Mesendoderm (in vitro differentiated cells): ENCODE data around the gene ITPR2.
"Not testable (repeated sequence)": the region's sequence is repeated elsewhere in the genome, so short reads cannot be mapped to it uniquely, and the experiment has no call there.

ENCODE experiments used
- DNase-seq: peaks from one replicate; pipeline ENCODE4 v3.0.0; 2013
- H2AK5ac ChIP-seq: 2 replicates; pipeline ENCODE4 v1.6.1; 2013; ENCODE audit warnings: low read length, inconsistent platforms
- H2BK120ac ChIP-seq: 2 replicates; pipeline ENCODE4 v1.6.1; 2013; ENCODE audit warnings: low read depth, mild to moderate bottlenecking, low read length, moderate library complexity, mixed read lengths
- H2BK15ac ChIP-seq: replicated peaks from 2 replicates; pipeline ENCODE4 v1.6.1; 2013; ENCODE audit warnings: low read depth, mild to moderate bottlenecking, moderate library complexity
- H2BK5ac ChIP-seq: 2 replicates; pipeline ENCODE4 v1.6.1; 2013; ENCODE audit warnings: low read length, inconsistent platforms
- H3K18ac ChIP-seq: 2 replicates; pipeline ENCODE4 v1.6.1; 2013; ENCODE audit warnings: mild to moderate bottlenecking, low read length, mixed read lengths
- H3K23ac ChIP-seq: one replicate; pipeline ENCODE4 v1.6.1; 2013; ENCODE audit warnings: low read length
- H3K27ac ChIP-seq: 2 replicates; pipeline ENCODE4 v1.5.1; 2013; ENCODE audit warnings: low read depth, mild to moderate bottlenecking, inconsistent platforms, low read length, moderate library complexity
- H3K27me3 ChIP-seq: 2 replicates; pipeline ENCODE4 v1.6.1; 2013; ENCODE audit warnings: low read length, control low read depth, mild to moderate bottlenecking, inconsistent platforms; ENCODE audit not compliant: insufficient read depth, poor library complexity
- H3K36me3 ChIP-seq: 2 replicates; pipeline ENCODE4 v1.6.1; 2013; ENCODE audit warnings: low read length, inconsistent platforms; ENCODE audit not compliant: control insufficient read depth, insufficient read depth
- H3K4ac ChIP-seq: one replicate; pipeline ENCODE4 v1.6.1; 2013; ENCODE audit warnings: low read depth, mild to moderate bottlenecking, low read length, moderate library complexity
- H3K4me1 ChIP-seq: 2 replicates; pipeline ENCODE4 v1.6.1; 2013; ENCODE audit warnings: low read depth, low read length, inconsistent platforms; ENCODE audit not compliant: control insufficient read depth
- H3K4me2 ChIP-seq: 2 replicates; pipeline ENCODE4 v1.6.1; 2013; ENCODE audit warnings: low read length
- H3K4me3 ChIP-seq: 2 replicates; pipeline ENCODE4 v1.5.1; 2013; ENCODE audit warnings: mild to moderate bottlenecking, low read length
- H3K56ac ChIP-seq: one replicate; pipeline ENCODE4 v1.6.1; 2013; ENCODE audit warnings: low read length
- H3K79me1 ChIP-seq: 2 replicates; pipeline ENCODE4 v1.6.1; 2013; ENCODE audit warnings: low read length, inconsistent platforms
- H3K79me2 ChIP-seq: 2 replicates; pipeline ENCODE4 v1.6.1; 2013; ENCODE audit warnings: mild to moderate bottlenecking, low read length; ENCODE audit not compliant: control insufficient read depth, insufficient read depth
- H3K9ac ChIP-seq: 2 replicates; pipeline ENCODE4 v1.6.1; 2013; ENCODE audit warnings: low read length, inconsistent platforms
- H4K5ac ChIP-seq: one replicate; pipeline ENCODE4 v1.6.1; 2013; ENCODE audit warnings: low read length
- H4K8ac ChIP-seq: one replicate; pipeline ENCODE4 v1.6.1; 2013; ENCODE audit warnings: low read depth, mild to moderate bottlenecking, control low read depth, low read length, moderate library complexity
- WGBS: extraction: QIAGEN DNeasy Blood & Tissue Kit; methylation state at CpG from one replicate; pipeline ENCODE4 v1.1.7; 2013; ENCODE audit warnings: low lambda C conversion rate, missing lambda C conversion rate; ENCODE audit not compliant: insufficient coverage; ENCODE audit errors: extremely low coverage; 5-methylcytosine and 5-hydroxymethylcytosine counted together

The ITPR2 gene

DNA sequence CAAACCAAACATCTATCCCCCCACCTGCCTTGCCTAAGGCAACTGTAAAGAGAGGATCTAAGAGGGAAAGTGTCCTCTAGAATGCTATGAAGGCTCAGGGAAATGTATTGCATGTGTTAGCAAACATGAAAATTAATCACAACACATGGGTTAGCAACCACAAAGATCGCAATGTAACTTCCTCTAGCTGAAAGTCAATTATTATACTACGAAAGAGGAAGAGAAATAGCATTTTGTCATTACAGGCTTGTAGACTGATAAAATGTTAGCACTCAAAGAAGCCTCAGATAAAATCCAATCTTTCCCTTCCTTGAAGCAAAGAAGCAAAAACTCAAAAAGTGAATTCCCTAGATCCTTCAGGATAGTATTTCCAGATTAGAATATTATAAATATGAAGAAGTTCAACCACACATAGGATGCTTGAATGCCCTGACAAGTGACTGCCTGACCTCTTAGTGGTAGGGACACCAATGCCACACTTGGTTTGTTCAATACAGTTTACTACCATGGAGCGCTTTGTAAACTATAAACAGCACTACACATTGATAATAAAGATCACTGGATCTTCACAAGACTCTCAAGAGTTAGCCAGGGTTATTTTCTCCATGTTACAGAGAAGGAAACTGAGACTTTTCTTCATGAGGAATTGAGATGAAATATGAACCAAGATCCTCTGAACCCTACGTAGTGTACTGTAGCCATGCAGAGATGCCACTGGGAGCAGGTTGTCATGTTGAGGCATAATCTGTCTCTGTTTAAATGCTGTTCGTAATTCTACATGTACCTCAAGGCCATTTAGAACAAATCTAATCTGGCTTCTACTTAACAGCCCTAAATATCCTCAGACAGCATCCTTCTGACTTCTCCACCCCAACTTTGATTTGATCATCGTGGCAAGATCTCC lies 100.7 kb downstream of the ITPR2 start:
- Histone ChIP-seq H3K4me1 (no peaks in the 10 kb centered on the region), H2BK120ac (no peak overlapping the region), H3K27ac (no peak overlapping the region), H3K79me2 (no peaks in the 10 kb centered on the region), H3K56ac (no peak overlapping the region), H3K18ac (no peak overlapping the region), H3K4me2 (no peak overlapping the region), H3K4ac (no peak overlapping the region), H4K5ac (no peak overlapping the region), H3K9ac (no peak overlapping the region), H3K27me3 (no peaks in the 10 kb centered on the region), H3K4me3 (no peak overlapping the region), H2BK5ac (no peak overlapping the region), H3K36me3 (no peaks in the 10 kb centered on the region), H2AK5ac (no peak overlapping the region), H3K79me1 (no peaks in the 10 kb centered on the region), H4K8ac (no peak overlapping the region), H2BK15ac (no peak overlapping the region), H3K23ac (no peak overlapping the region)
- DNase-seq = no peak
- no CpG with 5 or more reads among the region's 6 CpGs for WGBS

DNA sequence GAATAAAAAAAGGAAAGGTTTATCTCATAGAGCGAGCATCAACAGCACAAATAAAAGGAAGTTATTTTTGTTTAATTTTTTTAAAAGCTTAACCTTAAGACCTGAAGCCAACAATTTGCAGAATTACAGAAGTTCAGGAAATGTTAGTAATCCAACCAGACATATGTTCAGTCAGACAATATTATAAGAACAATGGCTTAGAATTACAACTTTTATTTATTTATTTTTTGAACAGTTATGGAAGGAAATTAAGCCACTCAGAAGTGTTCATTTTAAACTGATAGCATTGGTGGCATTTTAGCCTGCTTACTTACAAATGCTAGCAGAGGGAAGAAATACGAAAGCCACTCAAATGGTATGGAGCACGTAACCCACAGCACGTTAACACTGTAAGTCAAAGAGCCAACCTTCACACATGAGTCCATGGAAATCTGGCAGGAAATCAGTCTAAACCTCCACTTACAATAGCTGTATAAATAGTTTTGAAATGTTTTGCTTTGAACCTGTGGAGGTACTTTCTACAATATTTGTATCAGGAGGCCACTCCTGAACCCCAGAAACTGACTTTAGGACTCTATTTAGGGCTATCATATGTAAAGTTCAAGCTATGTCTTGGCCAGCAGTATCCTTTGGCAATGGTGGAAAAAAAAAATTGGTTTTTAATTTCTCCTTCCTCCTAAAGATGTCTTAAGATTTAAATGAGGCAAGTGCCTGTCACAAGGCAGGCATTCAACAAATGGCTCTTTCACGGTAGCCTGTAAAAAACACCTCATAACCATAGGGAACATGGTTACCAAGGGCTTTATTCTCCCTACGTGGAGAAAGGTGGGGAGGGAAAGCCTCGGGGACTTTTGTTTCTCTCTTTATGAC lies 102.3 kb downstream of the ITPR2 start:
- H4K5ac ChIP-seq = no peak overlapping the region
- H3K79me1 ChIP-seq = no peaks in the 10 kb centered on the region
- no peak overlapping the region for H3K23ac ChIP-seq
- no CpG with 5 or more reads among the region's 7 CpGs for WGBS
- H2BK120ac ChIP-seq = no peak overlapping the region
- no peak overlapping the region for H3K18ac ChIP-seq
- no peak for DNase-seq
- no peaks in the 10 kb centered on the region for H3K36me3 ChIP-seq
- H3K79me2 ChIP-seq = no peaks in the 10 kb centered on the region
- no peak overlapping the region for H4K8ac ChIP-seq
- no peak overlapping the region for H2AK5ac ChIP-seq
- no peak overlapping the region for H3K9ac ChIP-seq
- H3K4me2 ChIP-seq = no peak overlapping the region
- no peak overlapping the region for H3K4ac ChIP-seq
- no peak overlapping the region for H3K56ac ChIP-seq
- H3K27me3 ChIP-seq = no peaks in the 10 kb centered on the region
- H2BK5ac ChIP-seq = no peak overlapping the region
- H3K4me3 ChIP-seq = no peak overlapping the region
- H3K27ac ChIP-seq = no peak overlapping the region
- no peak overlapping the region for H2BK15ac ChIP-seq
- no peaks in the 10 kb centered on the region for H3K4me1 ChIP-seq

DNA sequence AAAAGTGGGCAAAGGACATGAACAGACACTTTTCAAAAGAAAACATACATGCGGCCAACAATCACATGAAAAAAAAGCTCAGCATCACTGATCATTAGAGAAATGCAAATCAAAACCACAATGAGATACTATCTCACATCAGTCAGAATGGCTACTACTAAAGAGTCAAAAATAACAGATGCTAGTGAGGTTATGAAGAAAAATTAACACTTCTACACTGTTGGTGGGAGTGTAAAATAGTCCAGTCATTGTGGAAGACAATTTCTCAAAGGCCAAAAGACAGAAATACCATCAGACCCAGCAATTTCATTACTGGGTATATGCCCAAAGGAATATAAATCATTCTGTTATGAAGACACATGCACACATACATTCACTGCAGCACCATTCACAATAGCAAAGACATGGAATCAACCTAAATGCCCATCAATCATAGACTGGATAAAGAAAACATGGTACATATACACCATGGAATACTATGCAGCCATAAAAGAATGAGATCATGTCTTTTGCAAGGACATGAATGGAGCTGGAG lies 103.8 kb downstream of the ITPR2 start:
- H3K79me2 ChIP-seq, H3K36me3 ChIP-seq, DNase-seq, H3K56ac ChIP-seq, H3K4ac ChIP-seq, H3K4me2 ChIP-seq, H2BK15ac ChIP-seq, H3K9ac ChIP-seq, H4K5ac ChIP-seq, H2BK5ac ChIP-seq, H3K18ac ChIP-seq, H3K27me3 ChIP-seq, H3K27ac ChIP-seq, H3K79me1 ChIP-seq, H3K23ac ChIP-seq, H3K4me3 ChIP-seq, H2BK120ac ChIP-seq, H2AK5ac ChIP-seq, H4K8ac ChIP-seq, H3K4me1 ChIP-seq: not testable (repeated sequence)
- WGBS = no CpG with 5 or more reads among the region's 1 CpG

DNA sequence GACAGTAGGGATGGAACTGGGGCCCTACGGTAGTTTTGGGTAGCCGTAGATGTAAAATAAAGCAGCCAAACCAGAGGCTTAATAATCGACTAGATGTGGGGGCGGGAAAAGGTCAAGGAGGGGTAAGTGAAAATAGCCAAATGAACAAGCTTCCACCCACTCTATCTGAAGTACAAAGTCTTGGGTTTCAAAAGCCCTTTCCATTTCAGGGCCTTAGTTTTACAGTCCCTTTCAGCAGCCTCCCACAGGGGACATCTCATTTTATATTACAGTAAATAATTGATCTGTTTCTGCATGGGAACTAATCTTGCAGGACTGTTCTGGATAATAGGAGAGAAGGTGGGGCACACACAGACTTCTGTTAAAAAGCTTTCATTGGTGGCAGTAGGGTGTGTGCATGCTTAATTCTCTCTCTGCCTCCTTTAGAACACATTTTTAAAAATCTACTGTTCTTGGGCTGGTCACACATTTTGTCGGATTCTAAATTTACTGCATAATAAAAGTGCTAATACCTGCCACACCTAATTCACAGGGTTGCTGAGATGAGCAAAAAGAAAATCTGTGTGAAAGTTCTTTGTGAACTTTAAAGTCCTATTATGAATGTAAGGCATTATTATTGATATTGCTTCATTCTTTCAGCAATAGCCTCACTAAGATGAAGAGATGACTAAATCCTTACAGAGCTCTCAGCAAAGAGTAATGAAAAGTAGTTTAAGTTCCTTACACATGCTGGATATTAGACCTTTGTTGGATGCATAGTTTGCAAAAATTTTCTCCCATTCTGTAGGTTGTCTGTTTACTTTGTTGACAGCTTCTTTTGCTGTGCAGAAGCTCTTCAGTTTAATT lies 104.6 kb downstream of the ITPR2 start:
- H2AK5ac ChIP-seq = no peak overlapping the region
- H3K27ac ChIP-seq = no peak overlapping the region
- H3K18ac ChIP-seq = no peak overlapping the region
- no peak overlapping the region for H2BK5ac ChIP-seq
- H3K4me2 ChIP-seq = no peak overlapping the region
- no peak overlapping the region for H4K8ac ChIP-seq
- no peak overlapping the region for H4K5ac ChIP-seq
- no peak overlapping the region for H3K9ac ChIP-seq
- no peaks in the 10 kb centered on the region for H3K27me3 ChIP-seq
- no peaks in the 10 kb centered on the region for H3K79me1 ChIP-seq
- DNase-seq = no peak
- no peak overlapping the region for H3K23ac ChIP-seq
- H3K56ac ChIP-seq = no peak overlapping the region
- no peak overlapping the region for H3K4me3 ChIP-seq
- no peaks in the 10 kb centered on the region for H3K4me1 ChIP-seq
- no peak overlapping the region for H2BK15ac ChIP-seq
- no peaks in the 10 kb centered on the region for H3K36me3 ChIP-seq
- H2BK120ac ChIP-seq = no peak overlapping the region
- no peak overlapping the region for H3K4ac ChIP-seq
- WGBS = no CpG with 5 or more reads among the region's 5 CpGs
- no peaks in the 10 kb centered on the region for H3K79me2 ChIP-seq

DNA sequence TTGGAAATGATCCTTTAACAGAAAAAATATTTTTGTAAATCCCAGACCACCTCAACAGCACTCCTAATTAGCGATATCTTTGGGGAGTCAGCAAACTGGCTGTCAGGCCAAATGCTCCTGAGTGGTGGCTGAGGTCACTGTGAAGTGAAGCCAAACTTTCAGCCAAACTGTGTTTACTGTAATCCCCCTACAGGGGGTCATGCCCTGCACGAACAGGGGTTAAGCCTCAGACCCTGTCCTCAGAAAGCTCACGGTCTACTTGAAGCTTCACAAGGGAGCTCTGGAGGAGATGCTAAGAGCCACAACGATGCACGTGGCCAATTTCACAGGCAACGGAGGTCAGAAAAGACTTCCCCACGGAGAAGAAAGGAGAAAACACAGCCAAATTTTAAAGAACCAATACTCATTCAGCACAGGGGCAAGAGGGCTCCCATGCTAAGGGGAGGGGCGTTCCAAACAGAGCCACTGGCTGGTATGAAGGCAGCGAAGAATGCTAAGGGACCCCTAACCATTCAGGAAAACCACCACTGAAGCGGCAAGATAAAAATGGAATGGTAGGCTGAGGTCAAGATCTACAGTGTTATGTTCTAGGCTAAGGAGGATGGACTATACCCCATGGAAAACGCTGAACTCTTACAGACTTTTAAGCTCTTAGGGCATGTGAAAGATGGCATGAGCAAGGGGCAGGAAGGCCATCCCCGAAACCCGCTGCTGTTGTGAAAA lies 105.4 kb downstream of the ITPR2 start:
- Histone ChIP-seq H3K18ac (no peak overlapping the region), H3K9ac (no peak overlapping the region), H2BK5ac (no peak overlapping the region), H3K4me3 (no peak overlapping the region), H2AK5ac (no peak overlapping the region), H3K4me2 (no peak overlapping the region), H2BK15ac (no peak overlapping the region), H3K79me1 (no peaks in the 10 kb centered on the region), H3K4me1 (no peaks in the 10 kb centered on the region), H3K23ac (no peak overlapping the region), H2BK120ac (no peak overlapping the region), H4K5ac (no peak overlapping the region), H3K36me3 (no peaks in the 10 kb centered on the region), H3K79me2 (no peaks in the 10 kb centered on the region), H3K27me3 (no peaks in the 10 kb centered on the region), H3K4ac (no peak overlapping the region), H3K27ac (no peak overlapping the region), H3K56ac (no peak overlapping the region), H4K8ac (no peak overlapping the region)
- DNase-seq = peak; percentile 58
- no CpG with 5 or more reads among the region's 13 CpGs for WGBS
